T-helper 9 cell (primary cell): ENCODE results near the gene NGDN.

ENCODE experiments used
- DNase-seq: peaks from one replicate; pipeline ENCODE4 v3.0.0-alpha.2; 2020

NGDN gene

DNA sequence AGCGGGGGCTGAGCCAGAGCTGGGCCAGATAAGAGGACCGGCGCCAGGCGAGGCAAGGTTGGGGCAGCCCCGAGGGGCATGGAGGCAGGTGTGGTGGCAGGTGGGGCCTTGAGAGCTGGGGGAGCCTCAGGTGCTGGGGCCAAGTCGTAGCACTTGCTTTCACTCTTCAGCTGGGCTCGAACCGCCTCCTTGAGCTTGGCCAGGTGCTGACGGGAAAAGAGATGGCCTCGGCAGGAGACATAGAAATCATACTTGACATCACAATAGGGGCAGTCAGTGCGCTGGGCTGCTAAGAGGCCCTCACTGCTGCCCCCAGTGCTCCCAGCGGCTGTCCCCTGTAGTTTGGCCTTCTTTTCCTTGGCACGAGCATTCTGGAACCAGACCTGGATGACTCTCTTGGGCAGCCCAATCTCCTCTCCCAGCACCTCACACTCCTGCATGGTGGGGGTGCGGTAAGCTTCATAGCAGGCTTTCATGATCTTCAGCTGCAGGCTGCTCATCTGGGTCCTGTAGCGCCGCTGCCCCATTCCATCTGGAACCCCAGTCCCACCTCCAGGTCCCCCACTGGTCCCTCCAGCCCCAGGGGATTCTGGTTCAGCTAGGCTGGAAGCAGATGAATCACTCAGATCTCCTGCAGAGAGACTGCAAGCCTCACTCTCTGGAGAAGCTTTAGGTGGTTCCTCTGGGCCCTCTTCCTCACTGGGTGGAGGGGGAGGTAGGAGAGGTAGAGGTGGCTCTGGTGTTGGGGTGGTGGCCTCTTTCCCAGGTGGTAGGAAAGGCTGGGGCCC is 53.9 kb downstream of the NGDN start:
- DNase-seq, result no peak

DNA sequence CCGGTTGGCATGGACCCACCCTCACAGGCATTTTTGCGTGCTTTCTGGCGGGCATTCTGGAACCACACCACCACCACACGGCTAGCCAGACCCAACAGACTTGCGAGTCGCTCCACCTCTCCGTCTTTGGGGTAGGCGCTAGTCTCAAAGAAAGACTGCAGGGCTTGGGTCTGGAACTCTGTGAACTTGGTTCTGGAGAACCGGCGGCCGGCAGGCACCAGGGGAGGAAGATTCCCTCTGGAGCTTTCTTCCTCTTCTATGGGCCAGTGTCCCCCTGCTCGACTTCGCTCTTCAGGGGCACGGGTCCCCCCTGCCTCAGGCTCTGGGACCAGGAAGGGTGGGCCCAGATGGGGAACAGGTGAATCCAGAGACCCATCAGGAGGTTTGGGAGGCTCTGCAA is 55.5 kb downstream of the NGDN start:
- no peak for DNase-seq

DNA sequence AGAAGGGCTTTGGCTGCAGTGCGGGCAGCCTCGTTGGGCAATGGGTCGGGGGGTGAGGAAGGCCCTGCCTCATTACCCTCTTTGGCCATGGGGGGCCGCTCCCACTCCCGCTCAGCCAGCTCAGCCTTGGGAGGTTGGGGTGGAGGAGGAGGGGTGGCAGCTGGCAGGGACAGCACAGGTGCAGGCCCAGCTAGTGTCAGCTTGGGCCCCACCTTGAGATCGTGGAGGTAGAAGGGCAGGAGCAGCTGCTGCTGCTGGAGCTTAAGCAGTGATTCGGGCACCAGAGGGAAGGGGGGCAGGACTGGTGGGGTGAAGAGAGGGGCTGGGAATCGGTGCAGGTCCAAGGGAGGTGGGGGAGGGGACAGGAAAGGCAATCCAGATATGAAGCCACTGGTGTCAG is 56.1 kb downstream of the NGDN start:
- DNase-seq, result no peak
